Measurements from ENCODE around the gene ACSM3. TPM values are rescaled to one million over a fixed set of nuclear protein-coding genes. Genes with fewer than 3 reads are reported as not detected.

Gene ACSM3
- total and polyA plus RNA-seq, 7 donors: 0.13 to 6.5 (median 0.56) TPM

DNA sequence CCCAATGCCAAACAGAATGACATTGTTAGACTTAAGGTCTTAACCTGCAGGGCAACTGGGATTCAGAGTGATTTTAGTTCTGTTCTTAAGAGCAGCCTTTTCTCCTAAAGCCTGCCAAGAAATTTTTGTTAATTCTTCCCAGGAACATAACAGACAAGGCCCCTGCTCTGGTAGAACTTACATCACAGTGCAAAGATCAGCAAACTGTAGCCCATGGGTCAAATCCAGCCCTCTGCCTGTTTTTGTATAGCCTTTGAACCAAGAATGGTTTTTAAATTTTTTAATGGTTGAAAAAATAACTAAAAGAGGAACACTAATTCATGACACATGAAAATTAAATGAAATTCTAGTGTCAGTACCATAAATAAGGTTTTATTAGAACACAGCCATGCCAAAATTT is 3.8 kb downstream of the ACSM3 start:
- no peak for ATAC-seq
- no peaks in the 10 kb centered on the region for H3K36me3 ChIP-seq (ENCODE audit: insufficient read depth in 1 of 2, low read depth in 1 of 2)
- no peak overlapping the region for H3K4me3 ChIP-seq
- DNase-seq: no peak
- H3K27ac ChIP-seq: no peak overlapping the region
- no peaks in the 10 kb centered on the region for H3K4me1 ChIP-seq
- TF ChIP-seq, protein P1, sequence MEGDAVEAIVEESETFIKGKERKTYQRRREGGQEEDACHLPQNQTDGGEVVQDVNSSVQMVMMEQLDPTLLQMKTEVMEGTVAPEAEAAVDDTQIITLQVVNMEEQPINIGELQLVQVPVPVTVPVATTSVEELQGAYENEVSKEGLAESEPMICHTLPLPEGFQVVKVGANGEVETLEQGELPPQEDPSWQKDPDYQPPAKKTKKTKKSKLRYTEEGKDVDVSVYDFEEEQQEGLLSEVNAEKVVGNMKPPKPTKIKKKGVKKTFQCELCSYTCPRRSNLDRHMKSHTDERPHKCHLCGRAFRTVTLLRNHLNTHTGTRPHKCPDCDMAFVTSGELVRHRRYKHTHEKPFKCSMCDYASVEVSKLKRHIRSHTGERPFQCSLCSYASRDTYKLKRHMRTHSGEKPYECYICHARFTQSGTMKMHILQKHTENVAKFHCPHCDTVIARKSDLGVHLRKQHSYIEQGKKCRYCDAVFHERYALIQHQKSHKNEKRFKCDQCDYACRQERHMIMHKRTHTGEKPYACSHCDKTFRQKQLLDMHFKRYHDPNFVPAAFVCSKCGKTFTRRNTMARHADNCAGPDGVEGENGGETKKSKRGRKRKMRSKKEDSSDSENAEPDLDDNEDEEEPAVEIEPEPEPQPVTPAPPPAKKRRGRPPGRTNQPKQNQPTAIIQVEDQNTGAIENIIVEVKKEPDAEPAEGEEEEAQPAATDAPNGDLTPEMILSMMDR (IDR thresholded peaks at IDR 0.05): no peak
- no peaks in the 10 kb centered on the region for H3K27me3 ChIP-seq (ENCODE audit: insufficient read depth in 3 of 3, low read length in 2 of 3)
- H3K9me3 ChIP-seq: peaks cover 2% of the 10 kb centered on the region
- intact Hi-C loops (cut with DNase I): no loop called here

DNA sequence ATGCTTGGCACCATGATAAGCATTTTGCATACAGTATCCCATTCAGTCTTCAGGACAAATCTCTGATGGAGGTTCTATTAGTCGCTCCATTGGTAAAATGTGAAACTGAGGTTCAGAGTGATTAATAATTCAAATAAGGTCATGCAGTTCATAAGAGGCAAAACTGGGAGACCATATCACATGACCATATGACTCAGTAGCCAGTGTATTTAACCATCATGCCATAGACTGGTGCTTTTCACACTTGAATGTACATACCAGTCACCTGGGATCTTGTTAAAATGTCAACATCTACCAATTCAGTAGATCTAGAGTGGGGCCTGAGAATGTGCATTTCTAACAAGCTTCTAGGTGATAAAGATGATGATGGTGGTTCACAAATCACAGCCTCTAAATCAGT is 4.3 kb downstream of the ACSM3 start:
- Histone ChIP-seq H3K36me3 (ENCODE audit: insufficient read depth in 1 of 2, low read depth in 1 of 2) (no peaks in the 10 kb centered on the region), H3K27ac (no peak overlapping the region), H3K4me3 (no peak overlapping the region), H3K9me3 (peaks cover 6% of the 10 kb centered on the region), H3K4me1 (no peaks in the 10 kb centered on the region), H3K27me3 (ENCODE audit: insufficient read depth in 3 of 3, low read length in 2 of 3) (no peaks in the 10 kb centered on the region)
- TF ChIP-seq, protein P1 (IDR thresholded peaks at IDR 0.05): no peak
- 94 to 97% (median 96%) methylated on average over 1 of the region's 1 CpG for WGBS, 3 donors
- intact Hi-C loops (cut with DNase I): no loop called here
- DNase-seq (no peak), ATAC-seq (no peak)

- H3K27ac ChIP-seq: no peak overlapping the region
- no peaks in the 10 kb centered on the region for H3K36me3 ChIP-seq (ENCODE audit: insufficient read depth in 1 of 2, low read depth in 1 of 2)
- H3K4me3 ChIP-seq: no peak overlapping the region
- peaks cover 6% of the 10 kb centered on the region for H3K9me3 ChIP-seq
- TF ChIP-seq, protein P1 (IDR thresholded peaks at IDR 0.05): no peak
- intact Hi-C loops (cut with DNase I): no loop called here
- no peaks in the 10 kb centered on the region for H3K4me1 ChIP-seq
- DNase-seq: no peak
- no peaks in the 10 kb centered on the region for H3K27me3 ChIP-seq (ENCODE audit: insufficient read depth in 3 of 3, low read length in 2 of 3)
- no peak for ATAC-seq
- 38 to 93% (median 88%) methylated on average over 1 of the region's 1 CpG for WGBS, 3 donors
Measured at GRCh38 chr16:20768818-20769217, 5.0 kb downstream of the ACSM3 start.

DNA sequence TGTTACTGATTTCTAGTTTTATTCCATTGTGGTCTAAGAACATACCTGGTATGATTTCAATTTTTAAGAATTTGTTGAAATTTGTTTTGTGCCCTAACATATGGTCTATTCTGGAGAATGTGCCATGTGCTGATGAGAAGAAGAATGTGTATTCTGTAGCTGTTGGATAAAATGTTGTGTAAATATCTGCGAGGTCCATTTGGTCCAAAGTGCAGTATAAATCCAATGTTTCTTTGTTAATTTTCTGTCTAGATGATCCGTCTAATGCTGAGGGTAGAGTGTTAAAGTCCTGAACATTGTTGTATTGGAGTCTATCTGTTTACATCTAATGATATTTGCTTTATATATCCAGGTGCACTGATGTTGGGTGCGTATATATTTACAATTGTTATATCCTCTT is 9.9 kb downstream of the ACSM3 start:
- intact Hi-C loops (cut with DNase I): no loop called here

More for the DNA sequence above, 9.9 kb downstream of the ACSM3 start:
- peaks cover 0 to 2% of the 10 kb centered on the region in 2 donors for H3K36me3 ChIP-seq (ENCODE audit: insufficient read depth in 1 of 2, low read depth in 1 of 2)
- H3K27me3 ChIP-seq (ENCODE audit: insufficient read depth in 3 of 3, low read length in 2 of 3): no peaks in the 10 kb centered on the region
- no peaks in the 10 kb centered on the region for H3K4me1 ChIP-seq
- ATAC-seq (no peak), DNase-seq (no peak)
- WGBS, 3 donors: 93 to 96% (median 93%) methylated on average over 3 of the region's 3 CpGs
- H3K9me3 ChIP-seq: peaks cover 6% of the 10 kb centered on the region
- no peak overlapping the region for H3K27ac ChIP-seq
- TF ChIP-seq, protein P1 (IDR thresholded peaks at IDR 0.05): no peak
- no peak overlapping the region for H3K4me3 ChIP-seq
